DMS153 (cell line): Measurements from ENCODE around the gene PGAP6.
"Not testable (repeated sequence)": the region's sequence is repeated elsewhere in the genome, so short reads cannot be mapped to it uniquely, and the experiment has no call there.

ENCODE experiments used
- DNase-seq: peaks from one replicate; lab custom pipeline; 2025; lab: John Stamatoyannopoulos, UW

The PGAP6 gene

DNA sequence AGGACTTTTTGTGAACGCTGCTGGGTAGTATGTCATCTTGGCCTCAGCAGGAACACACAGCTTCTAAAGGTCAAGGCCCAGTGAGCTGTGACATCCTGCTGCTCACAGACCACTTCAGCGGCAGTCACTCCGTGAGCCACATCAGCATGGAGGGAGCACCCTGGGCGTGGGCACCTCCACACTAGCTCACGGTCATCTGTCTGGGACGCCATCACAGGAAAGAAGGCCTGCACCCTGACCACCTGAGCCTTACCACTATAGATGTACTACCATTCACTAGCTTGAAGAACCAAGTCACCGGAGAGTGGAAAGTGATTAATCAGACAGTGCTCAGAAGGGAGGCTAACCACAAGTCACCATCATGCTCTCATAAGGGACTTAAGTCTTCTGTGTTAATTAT is 32.6 kb downstream of the PGAP6 start:
- no peak for DNase-seq

DNA sequence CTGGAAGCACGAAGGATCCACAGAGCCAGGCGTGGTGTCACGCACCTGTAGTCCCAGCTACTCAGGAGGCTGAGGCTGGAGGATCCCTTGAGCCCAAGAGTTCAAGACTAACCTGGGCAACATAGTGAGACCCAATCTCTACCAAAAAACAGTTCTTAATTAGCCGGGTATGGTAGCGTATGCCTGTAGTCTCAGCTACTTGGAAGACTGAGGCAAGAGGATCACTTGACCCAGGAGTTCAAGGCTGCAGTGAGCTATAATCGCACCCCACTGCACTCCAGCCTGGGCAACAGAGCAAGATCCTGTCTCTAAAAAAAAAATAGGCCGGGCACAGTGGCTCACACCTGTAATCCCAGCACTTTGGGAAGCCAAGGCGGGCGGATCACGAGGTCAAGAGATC is 33.3 kb downstream of the PGAP6 start:
- DNase-seq: not testable (repeated sequence)

DNA sequence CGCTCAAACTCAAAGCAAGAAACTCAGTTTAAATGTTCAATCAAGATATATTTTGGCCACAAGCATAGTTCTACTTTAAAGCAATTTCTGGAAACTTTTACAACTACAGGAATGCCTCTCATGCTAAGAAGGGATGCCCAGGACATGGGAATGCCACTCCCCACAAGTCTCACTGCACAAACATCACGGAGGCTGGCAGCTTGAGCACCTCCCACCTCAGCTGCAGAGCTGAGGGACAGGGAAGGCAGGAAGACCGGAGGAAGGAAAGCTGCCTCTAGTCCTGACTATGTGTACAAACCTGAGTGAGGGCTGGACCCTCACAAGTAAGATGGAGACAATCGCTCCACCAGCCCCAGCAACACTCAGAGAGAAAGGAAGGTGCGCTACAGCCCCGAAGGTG is 34.6 kb downstream of the PGAP6 start:
- DNase-seq: no peak

DNA sequence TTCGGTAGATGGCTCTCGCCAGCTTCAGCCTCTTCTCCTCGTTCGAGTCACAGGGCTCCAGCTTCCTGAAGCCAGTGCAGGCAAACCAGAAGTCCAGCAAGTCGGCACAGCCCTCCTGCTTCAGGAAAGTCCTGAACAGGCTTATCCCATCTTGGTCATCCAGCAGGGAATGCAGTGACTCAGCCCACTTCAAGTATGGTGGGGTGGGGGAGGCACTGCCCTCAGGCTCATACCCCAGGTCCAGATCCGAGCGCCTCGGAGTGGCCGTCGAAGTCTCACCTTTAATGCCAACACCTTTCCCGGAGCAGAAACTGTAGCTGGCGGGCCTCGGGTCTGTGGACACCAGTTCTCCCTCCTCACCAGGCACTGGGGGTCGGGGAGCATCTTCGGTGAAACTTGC is 35.2 kb downstream of the PGAP6 start:
- no peak for DNase-seq

DNA sequence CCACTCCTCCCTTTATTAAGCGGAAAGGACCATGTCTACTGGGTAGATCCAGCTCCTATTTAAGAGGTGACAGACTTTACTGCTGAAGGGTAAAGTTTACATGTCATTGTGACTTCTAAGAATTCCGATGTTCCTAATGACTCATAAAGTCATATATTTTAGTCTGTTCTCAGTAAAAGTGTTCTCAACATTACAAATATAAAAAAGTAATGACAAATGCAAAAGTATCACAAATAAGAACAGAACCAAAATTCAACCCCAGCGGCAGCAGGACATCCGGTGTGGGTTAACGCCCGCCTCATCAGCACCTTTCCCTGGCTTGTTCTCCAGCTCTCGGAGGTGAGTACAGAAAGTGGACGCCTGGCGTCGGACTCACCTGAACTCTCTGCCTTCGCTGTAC is 36.0 kb downstream of the PGAP6 start:
- no peak for DNase-seq

DNA sequence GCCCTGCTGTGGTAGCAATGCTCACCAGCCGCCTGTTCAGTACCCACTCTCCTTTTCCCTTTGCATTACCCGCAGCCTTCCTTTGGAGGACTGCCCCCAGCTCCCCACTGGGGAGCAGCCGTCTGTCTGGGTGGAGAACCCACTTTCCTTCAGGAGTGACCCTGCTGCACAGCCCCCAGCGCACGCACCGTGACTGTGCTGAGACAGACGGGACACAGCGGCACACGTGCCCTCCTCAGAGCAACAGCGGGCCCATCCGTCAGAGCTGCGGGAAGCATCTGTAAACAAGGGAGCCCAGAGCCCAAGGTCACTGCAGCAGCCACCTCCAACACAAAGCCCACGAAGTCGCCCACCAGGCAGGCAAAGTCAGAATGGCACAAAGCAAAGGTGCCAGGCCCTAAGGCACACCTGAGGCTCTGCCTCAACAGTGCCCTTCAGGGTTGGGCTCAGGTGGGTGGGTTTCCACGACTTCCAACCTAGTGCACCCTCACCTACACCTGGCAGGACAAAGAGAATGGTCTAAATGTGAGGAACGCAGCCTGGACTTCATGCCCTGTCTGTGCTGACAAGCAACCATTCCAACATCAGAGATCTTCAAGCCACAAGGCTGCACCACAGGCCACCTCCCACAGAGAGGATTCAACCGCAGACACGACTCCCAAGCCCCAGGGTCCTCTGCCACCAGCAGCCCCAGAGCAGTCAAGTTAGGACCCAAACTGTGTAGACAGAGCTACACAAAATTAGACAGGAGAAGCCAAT is 39.1 kb downstream of the PGAP6 start:
- DNase-seq: no peak

DNA sequence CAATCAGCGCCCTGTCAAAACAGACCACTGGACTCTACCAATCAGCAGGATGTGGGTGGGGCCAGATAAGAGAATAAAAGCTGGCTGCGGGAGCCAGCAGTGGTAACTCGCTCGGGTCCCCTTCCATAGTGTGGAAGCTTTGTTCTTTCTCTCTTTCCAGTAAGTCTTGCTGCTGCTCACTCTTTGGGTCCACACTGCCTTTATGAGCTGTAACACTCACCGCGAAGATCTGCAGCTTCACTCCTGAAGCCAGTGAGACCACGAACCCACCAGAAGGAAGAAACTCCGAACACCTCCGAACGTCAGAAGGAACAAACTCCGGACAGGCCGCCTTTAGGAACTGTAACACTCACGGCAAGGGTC is 39.8 kb downstream of the PGAP6 start:
- not testable (repeated sequence) for DNase-seq

DNA sequence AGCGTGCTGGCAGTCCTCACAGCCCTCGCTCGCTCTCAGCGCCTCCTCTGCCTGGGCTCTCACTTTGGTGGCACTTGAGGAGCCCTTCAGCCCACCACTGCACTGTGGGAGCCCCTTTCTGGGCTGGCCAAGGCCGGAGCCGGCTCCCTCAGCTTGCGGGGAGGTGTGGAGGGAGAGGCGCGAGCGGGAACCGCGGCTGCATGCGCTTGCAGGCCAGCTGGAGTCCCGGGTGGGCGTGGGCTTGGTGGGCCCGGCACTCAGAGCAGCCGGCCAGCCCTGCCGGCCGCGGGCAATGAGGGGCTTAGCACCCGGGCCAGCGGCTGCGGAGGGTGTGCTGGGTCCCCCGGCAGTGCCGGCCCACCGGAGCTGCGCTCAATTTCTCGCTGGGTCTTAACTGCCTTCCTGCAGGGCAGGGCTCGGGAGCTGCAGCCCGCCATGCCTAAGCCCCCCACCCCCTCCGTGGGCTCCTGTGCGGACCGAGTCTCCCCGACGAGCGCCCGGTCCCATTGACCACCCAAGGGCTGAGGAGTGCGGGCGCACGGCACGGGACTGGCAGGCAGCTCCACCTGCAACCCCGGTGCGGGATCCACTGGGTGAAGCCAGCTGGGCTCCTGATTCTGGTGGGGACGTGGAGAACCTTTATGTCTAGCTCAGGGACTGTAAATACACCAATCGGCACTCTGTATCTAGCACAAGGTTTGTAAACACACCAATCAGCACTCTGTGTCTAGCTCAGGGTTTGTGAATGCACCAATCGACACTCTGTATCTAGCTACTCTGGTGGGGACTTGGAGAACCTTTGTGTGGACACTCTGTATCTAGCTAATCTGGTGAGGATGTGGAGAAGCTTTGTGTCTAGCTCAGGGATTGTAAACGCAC is 40.4 kb downstream of the PGAP6 start:
- DNase-seq: not testable (repeated sequence)

DNA sequence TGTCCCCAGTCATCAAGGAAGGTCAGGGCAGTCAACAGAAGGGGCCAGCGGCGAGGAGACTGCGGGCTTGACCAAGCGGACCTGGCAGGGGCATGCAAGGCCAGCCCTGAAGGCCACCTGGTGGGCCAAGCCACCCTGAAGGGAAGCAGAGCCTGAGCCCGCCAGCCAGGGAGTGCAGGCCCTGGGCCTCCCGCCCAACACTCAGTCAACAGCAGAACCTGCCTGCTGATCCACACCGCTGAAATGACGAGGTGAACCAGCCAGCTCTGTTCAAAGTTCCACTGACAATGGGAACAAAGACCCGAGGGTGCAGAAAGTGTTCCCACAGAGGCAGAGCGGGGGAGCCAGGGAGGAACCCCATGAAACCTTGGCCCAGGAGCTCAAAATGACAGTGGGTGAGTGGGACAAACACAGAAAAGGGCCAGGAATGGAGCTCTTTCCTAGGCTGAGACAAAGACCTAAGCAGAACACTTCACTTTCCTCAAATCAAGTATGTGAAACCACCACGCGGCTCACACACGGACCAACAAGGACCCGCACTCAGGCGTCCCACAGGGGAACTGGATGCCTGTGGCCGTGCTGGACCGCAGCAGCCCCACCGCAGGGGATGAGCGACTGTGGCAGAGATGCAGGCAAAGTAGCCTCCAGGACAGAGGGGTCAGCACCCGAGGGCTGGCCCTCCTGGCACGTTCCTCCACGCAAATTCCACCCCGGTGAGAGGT is 41.2 kb downstream of the PGAP6 start:
- no peak for DNase-seq

DNA sequence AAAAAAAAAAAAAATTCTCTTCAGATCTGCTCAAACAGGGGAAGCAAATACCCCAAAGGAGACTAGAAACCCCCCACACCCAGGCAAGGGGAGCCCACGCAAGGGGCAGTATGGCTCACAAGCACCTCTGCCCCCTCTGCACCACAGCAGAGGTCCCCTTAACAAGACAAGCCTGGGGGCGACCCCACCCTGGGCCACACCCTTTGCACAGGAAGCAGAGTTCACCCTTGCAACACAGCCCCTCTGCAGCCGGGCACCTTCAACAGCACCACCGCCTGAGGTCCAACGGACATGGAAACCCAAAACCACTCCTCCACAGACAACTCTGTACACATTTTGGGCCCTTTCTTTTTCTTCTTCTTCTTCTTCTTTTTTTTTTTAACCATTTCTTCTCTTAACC is 42.1 kb downstream of the PGAP6 start:
- DNase-seq: no peak

DNA sequence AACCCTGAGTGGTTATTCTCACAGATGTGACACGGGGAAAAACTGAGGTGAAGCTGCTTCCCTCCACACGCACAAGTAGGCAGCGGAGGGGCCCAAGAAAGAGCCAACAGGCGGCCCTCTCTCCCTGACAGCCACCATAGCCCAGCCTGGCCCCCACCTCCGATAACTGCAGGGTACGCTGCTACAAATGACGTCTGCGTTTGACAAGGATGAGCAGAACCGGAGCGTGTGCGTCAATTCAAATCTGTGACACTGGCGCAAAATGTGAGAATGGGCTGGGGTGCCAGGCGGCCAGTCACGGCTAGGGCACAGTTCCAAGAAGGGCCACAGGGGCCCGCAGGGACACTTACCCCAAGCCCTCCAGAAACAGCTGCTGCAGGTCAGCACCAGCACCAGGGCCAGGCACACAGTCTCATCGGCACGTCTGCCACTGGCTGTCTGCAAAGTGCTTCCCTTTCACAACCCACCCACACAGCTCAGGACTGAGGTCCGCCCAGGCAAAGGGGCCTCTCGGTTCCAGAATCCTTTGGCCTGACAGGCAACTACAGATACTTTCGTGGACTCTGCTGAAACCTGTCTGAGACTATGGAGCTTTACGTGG is 43.7 kb downstream of the PGAP6 start:
- no peak for DNase-seq

DNA sequence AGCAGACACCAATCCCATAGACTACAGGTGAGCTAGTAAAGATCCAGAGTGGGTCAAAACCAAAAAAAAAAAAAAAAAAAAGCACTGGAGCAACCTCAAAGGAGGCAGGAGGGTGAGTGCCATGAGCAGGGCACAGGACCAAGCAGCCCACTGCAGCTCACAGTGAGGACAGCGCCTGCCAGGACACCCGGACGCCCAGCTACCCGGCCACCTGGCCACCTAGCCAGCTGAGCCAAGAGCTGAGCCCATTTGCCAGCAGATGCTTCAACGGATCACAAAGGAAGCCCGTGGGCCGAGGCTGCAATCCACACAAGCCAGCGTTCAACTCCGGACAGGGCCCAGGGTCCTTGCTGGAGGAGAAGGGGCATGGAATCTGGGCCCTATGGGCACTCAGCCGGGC is 44.3 kb downstream of the PGAP6 start:
- DNase-seq: no peak

DNA sequence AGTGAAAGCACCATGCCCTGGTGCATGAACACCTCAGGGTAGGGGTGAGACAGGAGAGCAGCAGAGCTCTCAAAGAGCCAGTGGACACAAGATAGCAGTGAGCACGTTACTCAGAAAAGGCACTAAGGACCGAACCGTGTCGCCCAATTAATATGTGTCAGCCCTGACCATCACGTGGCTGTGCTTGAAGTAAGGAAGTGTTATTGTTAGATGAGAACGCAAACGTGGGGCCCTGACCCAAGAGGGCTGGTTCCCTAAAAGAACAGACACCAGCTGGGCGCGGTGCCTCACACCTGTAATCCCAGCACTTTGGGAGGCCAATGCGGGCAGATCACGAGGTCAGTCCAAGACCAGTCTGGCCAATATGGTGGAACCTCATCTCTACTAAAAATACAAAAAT is 45.5 kb downstream of the PGAP6 start:
- DNase-seq: no peak

DNA sequence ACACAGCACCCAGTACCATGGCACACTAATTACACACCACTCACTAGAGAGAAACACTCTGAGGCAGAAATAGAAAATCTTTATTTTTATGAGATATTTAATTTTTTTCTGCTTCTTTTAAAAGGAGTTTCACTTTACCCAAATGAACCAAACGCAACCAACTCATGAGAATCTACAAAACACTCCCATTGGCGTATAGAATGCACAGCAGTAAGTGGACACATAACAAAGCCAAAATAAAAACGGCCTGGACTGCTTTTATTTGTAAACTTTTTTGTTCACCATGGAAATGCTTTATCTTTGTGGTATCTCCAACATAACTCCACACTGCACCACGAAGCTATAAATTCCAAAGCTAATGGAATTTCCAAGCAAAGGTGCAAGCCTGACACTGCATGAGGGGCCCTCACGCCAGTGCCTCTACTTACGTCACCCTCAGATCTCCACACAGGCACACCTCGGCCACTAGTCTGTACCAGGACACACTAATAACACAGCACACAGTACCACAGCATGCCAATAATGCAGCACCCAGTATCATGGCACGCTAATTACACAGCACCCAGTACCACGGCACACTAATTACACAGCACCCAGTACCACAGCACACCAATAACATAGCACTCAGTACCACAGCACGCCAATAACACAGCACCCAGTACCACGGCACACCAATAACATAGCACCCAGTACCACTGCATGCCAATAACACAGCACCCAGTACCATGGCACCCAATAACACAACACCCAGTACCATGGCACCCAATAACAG is 46.7 kb downstream of the PGAP6 start:
- not testable (repeated sequence) for DNase-seq

DNA sequence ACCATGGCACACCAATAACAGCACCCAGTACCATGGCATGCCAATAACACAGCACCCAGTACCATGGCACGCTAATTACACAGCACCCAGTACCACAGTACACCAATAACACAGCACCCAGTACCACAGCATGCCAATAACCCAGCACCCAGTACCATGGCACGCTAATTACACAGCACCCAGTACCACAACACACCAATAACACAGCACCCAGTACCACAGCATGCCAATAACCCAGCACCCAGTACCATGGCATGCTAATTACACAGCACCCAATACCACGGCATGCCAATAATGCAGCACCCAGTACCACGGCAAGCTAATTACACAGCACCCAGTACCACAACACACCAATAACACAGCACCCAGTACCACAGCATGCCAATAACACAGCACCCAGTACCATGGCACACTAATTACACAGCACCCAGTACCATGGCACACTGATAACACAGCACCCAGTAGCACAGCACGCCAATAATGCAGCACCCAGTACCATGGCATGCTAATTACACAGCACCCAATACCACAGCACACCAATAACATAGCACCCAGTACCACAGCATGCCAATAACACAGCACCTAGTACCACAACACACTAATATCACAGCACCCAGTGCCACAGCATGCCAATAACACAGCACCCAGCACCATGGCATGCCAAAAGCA is 47.5 kb downstream of the PGAP6 start:
- not testable (repeated sequence) for DNase-seq

DNA sequence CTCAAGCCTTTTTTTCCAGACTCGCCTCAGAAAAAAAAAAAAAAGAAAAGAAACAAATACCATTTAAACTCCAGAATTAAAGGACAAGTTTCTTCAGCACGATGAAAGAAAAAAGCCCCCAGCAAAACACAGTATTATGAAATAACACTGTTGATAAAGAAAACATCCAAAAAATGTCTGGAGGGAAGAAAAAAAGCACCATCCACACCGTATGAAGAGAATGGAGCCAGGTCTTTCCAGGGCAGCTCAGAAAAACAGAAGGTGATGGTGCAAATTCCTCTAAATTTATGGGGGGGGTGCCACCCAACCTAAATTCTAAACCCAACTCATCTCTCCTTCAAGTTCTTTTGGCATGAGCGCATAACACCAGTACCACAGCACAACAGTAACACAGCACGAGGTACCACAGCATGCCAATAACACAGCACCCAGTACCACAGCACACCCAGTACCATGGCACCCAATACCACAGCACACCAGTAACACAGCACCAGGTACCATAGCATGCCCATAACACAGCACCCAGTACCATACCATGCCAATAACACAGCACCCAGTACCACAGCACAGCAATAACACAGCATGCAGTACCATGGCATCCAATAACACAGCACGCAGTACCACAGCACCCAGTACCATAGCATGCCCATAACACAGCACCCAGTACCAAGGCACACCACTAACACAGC is 48.2 kb downstream of the PGAP6 start:
- no peak for DNase-seq

DNA sequence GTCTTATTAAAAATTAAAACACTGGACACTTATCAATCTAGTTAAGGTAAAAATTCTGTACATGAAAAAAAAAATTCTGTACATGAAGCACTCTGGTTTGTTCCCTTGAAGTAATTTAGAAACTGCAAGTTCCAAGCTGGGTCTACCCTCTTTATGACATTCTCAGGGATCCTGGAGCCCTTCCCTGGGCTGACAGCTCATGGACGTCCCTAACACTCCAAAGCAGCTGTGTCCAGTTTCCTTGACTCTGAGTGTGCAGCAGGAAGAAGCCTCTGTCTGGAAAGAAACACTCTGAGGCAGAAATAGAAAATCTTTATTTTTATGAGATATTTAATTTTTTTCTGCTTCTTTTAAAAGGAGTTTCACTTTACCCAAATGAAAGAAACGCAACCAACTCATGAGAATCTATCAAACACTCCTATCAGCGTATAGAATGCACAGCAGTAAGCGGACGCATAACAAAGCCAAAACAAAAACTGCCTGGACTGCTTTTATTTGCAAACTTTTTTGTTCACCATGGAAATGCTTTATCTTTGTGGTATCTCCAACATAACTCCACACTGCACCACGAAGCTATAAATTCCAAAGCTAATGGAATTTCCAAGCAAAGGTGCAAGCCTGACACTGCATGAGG is 50.5 kb downstream of the PGAP6 start:
- not testable (repeated sequence) for DNase-seq

DNA sequence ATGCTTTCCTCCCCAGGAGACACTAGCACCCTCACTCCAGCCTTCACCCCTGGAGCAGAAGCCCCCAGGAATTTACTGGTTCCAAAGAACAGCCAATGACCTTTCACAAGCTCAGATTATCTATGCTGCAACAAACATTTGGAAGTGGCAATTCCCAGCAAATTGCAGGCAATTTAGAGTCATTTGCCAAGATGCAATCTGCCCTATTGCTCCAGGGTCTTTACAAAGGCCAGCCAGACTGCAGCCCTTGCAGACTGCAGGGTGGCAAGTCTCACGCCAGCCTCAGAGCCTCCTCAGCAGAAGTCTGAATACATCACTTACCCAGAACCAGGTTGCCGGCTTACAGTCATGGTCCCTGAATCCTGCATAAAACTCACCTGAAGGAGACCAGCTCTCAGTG is 51.0 kb downstream of the PGAP6 start:
- no peak for DNase-seq

DNA sequence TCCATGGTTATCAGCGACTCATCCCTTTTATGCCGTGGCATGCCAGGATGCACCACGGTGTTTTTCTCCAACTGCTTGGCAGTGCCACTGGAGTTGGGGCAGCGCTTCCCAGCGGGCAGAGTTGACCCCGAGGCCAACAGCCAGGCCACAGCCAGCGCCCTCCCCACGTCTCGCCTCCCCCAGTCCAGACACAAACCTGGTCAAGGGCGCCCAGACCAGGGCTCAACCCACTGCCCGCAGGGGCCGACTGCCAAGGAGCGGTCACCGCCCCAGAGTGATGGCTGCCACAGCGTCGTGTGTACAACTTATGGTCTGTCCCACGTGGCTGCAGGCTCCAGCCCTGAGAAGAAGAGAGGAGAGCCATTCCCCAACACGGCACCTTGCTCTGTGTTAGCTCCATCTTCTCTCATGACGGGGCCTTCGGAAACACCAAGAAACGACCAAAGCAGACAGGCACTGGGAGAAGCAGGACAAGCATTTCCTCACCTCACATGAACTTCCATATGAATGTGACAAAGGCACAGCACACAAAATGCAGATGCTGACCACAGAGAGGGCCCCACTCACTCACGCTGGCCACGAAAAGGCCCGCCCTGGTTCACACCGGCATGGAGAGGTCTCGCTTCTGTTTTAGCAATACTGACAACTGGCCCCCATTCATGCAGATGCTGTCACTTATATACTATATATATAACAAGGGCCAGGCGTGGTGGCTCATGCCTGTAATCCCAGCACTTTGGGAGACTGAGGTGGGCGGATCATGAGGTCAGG is 56.2 kb downstream of the PGAP6 start:
- DNase-seq: no peak
